H1 (cell line): ENCODE data around the gene CYBA. TPM values are rescaled to one million over a fixed set of nuclear protein-coding genes. Genes with fewer than 3 reads are reported as not detected.

Experiments
- HDAC2 ChIP-seq, 2 experiments: fragments of 300-600 bp in 1 of 2; sonication (generic) in 1 of 2; IDR thresholded peaks; 2 replicates each; pipeline ENCODE4 v1.6.1; 2011 to 2012; ENCODE audit warnings: low read depth in 2 of 2, low read length in 2 of 2, mild to moderate bottlenecking in 2 of 2, moderate library complexity in 2 of 2, borderline replicate concordance in 1 of 2, inconsistent platforms in 1 of 2
- KDM1A ChIP-seq: fragments of 200-600, 300-600 bp; sonication (generic); IDR thresholded peaks from 2 replicates; pipeline ENCODE4 v1.7.1; 2016; ENCODE audit warnings: mild to moderate bottlenecking, low read length, borderline replicate concordance
- POLR2AphosphoS5 ChIP-seq: IDR thresholded peaks from 2 replicates; pipeline ENCODE4 v1.6.1; 2011; ENCODE audit warnings: low read depth, low read length
- RXRA ChIP-seq: IDR thresholded peaks from 2 replicates; pipeline ENCODE4 v1.6.1; 2011; ENCODE audit warnings: low read depth, mild to moderate bottlenecking, low read length, moderate library complexity; ENCODE audit not compliant: insufficient read depth
- SIX5 ChIP-seq: IDR thresholded peaks from 2 replicates; pipeline ENCODE4 v1.6.1; 2011; ENCODE audit warnings: mild to moderate bottlenecking, low read depth, low read length
- SP1 ChIP-seq: IDR thresholded peaks from 2 replicates; pipeline ENCODE4 v1.6.1; 2011; ENCODE audit warnings: low read depth, low read length
- YY1 ChIP-seq: IDR thresholded peaks from 2 replicates; pipeline ENCODE4 v1.6.1; 2011; ENCODE audit warnings: low read depth, mild to moderate bottlenecking, low read length
- polyA plus RNA-seq, 7 experiments: library from polyadenylated mRNA; depleted of rRNA in 3 of 7; stranded (reverse) in 5 of 7; unstranded in 2 of 7; fragments of >200 nt in 5 of 7; fragments of 200-250 nt in 2 of 7; gene quantifications; 1 replicate in 5 of 7; 2 replicates in 1 of 7; 4 replicates in 1 of 7; pipeline versions ENCODE4 v1.2.1 to v1.2.3, GENCODE V29; 2011 to 2013; ENCODE audit warnings: missing spikeins in 2 of 7, mixed read lengths in 2 of 7
- total RNA-seq: library from RNA; stranded (reverse); fragmentation: NEBNext Ultra II Directional; extraction: Animal tissue kit (Norgen Biotek cat#: 25700); gene quantifications from 2 replicates; pipeline ENCODE4 v1.2.1, GENCODE V29; 2021

Gene CYBA
- total and polyA plus RNA-seq, 2 of the 8 experiments (the other 6 are each of a cell fraction or from before 2014, with no cell fraction given), result 136 to 254 TPM

GRCh38 chr16:88640498-88641247 lies 10.2 kb downstream of the CYBA start (continued):
- TF ChIP-seq HDAC2 (IDR thresholded peaks at IDR 0.05; ENCODE audit: borderline replicate concordance in 1 of 2, low read depth in 2 of 2, low read length in 2 of 2), result no peak
- no peak for TF ChIP-seq SIX5
- no peak for TF ChIP-seq KDM1A
- no peak; the same call in 1 of the 2 replicates for TF ChIP-seq POLR2AphosphoS5
- no peak for TF ChIP-seq YY1
- TF ChIP-seq RXRA, result no peak
- TF ChIP-seq SP1, result no peak
- TF ChIP-seq, all 59 proteins: peak for 0
